ENCODE data around the gene MTRF1L.

GRCh38 chr6:153018355-153018754 is 15.8 kb upstream of the MTRF1L start:
- TF ChIP-seq CTCF (IDR thresholded peaks at IDR 0.05; ENCODE audit: low read depth, low read length, poor library complexity, severe bottlenecking) (no peak), EZH2phosphoT487 (IDR thresholded peaks at IDR 0.05; ENCODE audit: borderline replicate concordance, low read length) (no peak)

All from DOHH2 (cell line).